Measurements from ENCODE around the gene DGCR8. TPM values are rescaled to one million over a fixed set of nuclear protein-coding genes. Genes with fewer than 3 reads are reported as not detected.
A peak's percentile ranks its signal among the peaks of the same experiment; 100 is the strongest.

The DGCR8 gene
- total RNA-seq, 1 donor from 2014 or later = 35.5 TPM

DNA sequence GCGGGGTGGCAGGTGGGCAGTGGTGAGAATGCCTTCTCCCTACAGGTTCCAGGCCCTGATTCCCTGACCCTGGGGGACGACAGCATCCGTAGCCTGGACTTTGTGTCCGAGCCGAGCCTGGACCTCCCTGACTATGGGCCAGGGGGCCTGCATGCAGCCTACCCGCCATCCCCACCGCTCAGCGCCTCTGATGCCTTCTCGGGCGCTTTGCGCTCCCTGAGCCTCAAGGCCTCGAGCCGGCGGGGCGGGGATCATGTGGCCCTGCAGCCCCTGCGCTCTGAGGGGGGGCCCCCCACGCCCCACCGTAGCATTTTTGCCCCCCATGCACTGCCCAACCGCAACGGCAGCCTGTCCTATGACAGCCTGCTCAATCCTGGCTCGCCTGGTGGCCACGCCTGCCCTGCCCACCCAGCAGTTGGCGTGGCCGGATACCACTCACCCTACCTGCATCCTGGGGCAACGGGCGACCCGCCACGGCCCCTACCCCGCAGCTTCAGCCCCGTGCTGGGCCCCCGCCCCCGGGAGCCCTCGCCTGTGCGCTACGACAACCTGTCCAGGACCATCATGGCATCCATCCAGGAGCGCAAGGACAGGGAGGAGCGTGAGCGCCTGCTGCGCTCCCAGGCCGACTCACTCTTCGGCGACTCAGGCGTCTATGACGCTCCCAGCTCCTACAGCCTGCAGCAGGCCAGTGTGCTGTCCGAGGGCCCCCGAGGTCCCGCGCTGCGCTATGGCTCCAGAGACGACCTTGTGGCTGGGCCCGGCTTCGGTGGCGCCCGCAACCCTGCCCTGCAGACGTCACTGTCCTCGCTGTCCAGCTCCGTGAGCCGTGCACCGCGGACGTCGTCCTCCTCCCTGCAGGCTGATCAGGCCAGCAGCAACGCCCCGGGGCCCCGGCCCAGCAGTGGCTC is 62.9 kb downstream of the DGCR8 start:
- DNase-seq (no peak), ATAC-seq (no peak)
- no peaks in the 10 kb centered on the region for H3K36me3 ChIP-seq

GRCh38 chr22:20143883-20144665 is 64.0 kb downstream of the DGCR8 start:
- DNase-seq (no peak), ATAC-seq (no peak)
- Histone ChIP-seq H3K9me3 (no peaks in the 10 kb centered on the region), H3K36me3 (no peaks in the 10 kb centered on the region), H3K27ac (no peak overlapping the region), H3K4me1 (no peaks in the 10 kb centered on the region), H3K27me3 (no peaks in the 10 kb centered on the region), H3K4me3 (no peak overlapping the region)
- intact Hi-C loops (cut with DNase I) = no loop called here
- TF ChIP-seq CTCF (IDR thresholded peaks at IDR 0.05) = no peak

More for the DNA sequence above, 62.9 kb downstream of the DGCR8 start:
- Histone ChIP-seq H3K27ac (no peak overlapping the region), H3K9me3 (no peaks in the 10 kb centered on the region), H3K4me1 (peaks cover 5% of the 10 kb centered on the region), H3K27me3 (no peaks in the 10 kb centered on the region), H3K4me3 (no peak overlapping the region)
- no peak for TF ChIP-seq CTCF (IDR thresholded peaks at IDR 0.05)
- intact Hi-C loops (cut with DNase I) = no loop called here

DNA sequence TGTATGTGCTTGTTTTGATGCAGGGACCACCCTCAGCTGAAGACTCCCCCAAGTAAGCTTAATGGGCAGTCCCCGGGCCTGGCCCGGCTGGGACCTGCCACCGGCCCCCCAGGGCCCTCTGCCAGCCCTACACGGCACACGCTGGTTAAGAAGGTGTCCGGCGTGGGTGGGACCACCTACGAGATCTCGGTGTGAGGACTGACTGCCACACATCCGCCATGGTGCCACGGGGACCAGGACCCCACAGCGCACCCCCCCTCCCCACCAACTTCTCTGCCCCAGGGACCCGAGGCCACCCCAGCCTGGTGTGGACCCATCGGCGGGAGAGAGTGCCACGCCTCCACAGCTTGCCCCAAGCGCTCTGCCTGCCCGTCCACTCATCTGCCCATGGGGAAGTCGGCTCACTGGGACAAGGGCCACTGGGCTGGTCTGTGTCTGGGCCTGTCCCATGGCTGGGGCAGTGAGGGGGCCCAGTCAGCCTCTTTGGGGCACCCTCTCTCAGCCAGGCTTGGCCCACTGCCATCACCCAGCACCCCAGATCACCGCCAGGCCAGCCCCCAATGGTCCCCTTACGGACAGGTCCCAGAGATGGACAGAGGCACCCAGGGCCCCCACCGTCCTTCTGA is 65.3 kb downstream of the DGCR8 start:
- no peaks in the 10 kb centered on the region for H3K27me3 ChIP-seq
- peak; percentile 68 for ATAC-seq
- no peaks in the 10 kb centered on the region for H3K4me1 ChIP-seq
- H3K27ac ChIP-seq = no peak overlapping the region
- TF ChIP-seq CTCF (IDR thresholded peaks at IDR 0.05) = no peak
- intact Hi-C loops (cut with DNase I) = no loop called here
- no peak overlapping the region for H3K4me3 ChIP-seq
- H3K9me3 ChIP-seq = no peaks in the 10 kb centered on the region
- DNase-seq = peak; percentile 80
- no peaks in the 10 kb centered on the region for H3K36me3 ChIP-seq

DNA sequence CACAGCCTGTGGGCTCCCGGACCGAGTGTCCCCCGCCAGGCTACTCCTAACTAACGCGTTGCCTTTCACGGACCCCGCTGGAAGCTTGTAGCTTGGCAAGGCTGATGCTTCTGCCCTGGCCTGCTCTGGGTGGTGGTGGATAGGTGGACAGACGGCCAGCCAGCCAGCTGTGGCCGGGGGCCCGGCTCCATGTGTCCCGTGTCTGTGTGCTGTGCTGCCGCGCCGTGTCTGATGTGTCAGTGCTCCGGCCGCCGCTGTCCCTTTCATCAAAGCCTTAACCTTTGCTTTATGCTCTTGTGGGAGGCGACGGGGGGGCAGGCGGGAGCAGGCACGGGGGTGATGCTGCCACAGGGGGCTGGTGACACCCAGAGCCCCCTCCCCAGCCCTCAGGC is 65.8 kb downstream of the DGCR8 start:
- ATAC-seq (no peak), DNase-seq (no peak)
- H3K36me3 ChIP-seq = no peaks in the 10 kb centered on the region
- no peak for TF ChIP-seq CTCF (IDR thresholded peaks at IDR 0.05)
- no peak overlapping the region for H3K4me3 ChIP-seq
- no peaks in the 10 kb centered on the region for H3K27me3 ChIP-seq
- H3K4me1 ChIP-seq = no peaks in the 10 kb centered on the region
- H3K27ac ChIP-seq = no peak overlapping the region
- intact Hi-C loops (cut with DNase I) = no loop called here
- no peaks in the 10 kb centered on the region for H3K9me3 ChIP-seq

DNA sequence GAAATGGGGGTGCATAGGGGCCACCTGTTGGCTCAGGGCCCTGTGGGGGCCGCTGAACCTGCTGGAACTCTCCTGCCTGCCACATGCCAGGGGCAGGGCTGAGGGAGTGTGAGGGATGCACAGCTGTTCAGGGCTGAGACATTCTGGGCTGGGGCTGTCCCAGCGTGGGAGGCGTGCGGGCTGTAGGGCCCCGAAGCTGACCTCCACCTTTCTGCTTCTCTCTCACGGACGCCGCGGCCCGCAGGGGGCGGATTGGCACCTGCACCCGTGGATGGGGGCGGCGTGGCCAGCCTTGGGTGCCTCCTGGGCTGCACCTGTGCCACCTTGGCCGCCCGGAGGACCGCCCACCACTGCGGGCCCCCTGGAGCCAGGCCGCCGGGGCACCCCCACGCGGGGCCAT is 66.7 kb downstream of the DGCR8 start:
- no peak overlapping the region for H3K27ac ChIP-seq
- TF ChIP-seq CTCF (IDR thresholded peaks at IDR 0.05) = no peak
- intact Hi-C loops (cut with DNase I) = no loop called here
- H3K27me3 ChIP-seq = no peaks in the 10 kb centered on the region
- no peaks in the 10 kb centered on the region for H3K36me3 ChIP-seq
- ATAC-seq (no peak), DNase-seq (no peak)
- H3K4me1 ChIP-seq = no peaks in the 10 kb centered on the region
- H3K4me3 ChIP-seq = no peak overlapping the region
- H3K9me3 ChIP-seq = no peaks in the 10 kb centered on the region
